Tibial nerve (tissue), 4 donors: ENCODE data around the gene FZD7. TPM values are rescaled to one million over a fixed set of nuclear protein-coding genes. Genes with fewer than 3 reads are reported as not detected.

Experiments
- DNase-seq, 2 donors: peaks; one replicate each; pipeline ENCODE4 v3.0.0-alpha.2; 2019; ENCODE audit warnings: low spot score in 2 of 2
- H3K27ac ChIP-seq, 4 donors: fragments of 200-600 bp; sonication (generic) in 3 of 4; one replicate each; pipeline ENCODE4 v1.5.1; 2017 to 2019; ENCODE audit warnings: mild to moderate bottlenecking in 1 of 4
- H3K27me3 ChIP-seq, 2 donors: fragments of 200-600 bp; sonication (generic) in 1 of 2; one replicate each; pipeline versions ENCODE4 v1.5.1 to v1.6.0; 2017 to 2019
- H3K36me3 ChIP-seq, 3 donors: fragments of 200-600 bp; sonication (generic); one replicate each; pipeline ENCODE4 v1.5.1; 2018 to 2019
- H3K4me1 ChIP-seq, 4 donors: fragments of 200-600 bp; sonication (generic) in 3 of 4; one replicate each; pipeline ENCODE4 v1.5.1; 2017 to 2019
- H3K4me3 ChIP-seq, 4 donors: fragments of 200-600 bp; sonication (generic) in 3 of 4; one replicate each; pipeline ENCODE4 v1.5.1; 2017 to 2019; ENCODE audit warnings: mild to moderate bottlenecking in 1 of 4, moderate library complexity in 1 of 4
- H3K9me3 ChIP-seq, 4 donors: fragments of 200-600 bp; sonication (generic) in 3 of 4; one replicate each; pipeline ENCODE4 v1.5.1; 2017 to 2019
- EP300 ChIP-seq, 2 donors: sonication (generic); formaldehyde crosslinking; IDR thresholded peaks; one replicate each; pipeline ENCODE4 v1.6.1; 2017; ENCODE audit warnings: antibody characterized with exemption in 2 of 2, mild to moderate bottlenecking in 1 of 2
- POLR2A ChIP-seq, 2 donors: fragments of 450-650 bp; IDR thresholded peaks; one replicate each; pipeline ENCODE4 v1.6.1; 2017; ENCODE audit warnings: antibody characterized with exemption in 2 of 2, mild to moderate bottlenecking in 2 of 2, moderate library complexity in 2 of 2
- WGBS, 2 donors: methylation state at CpG; one replicate each; pipeline ENCODE4 v1.1.5; 2018; 5-methylcytosine and 5-hydroxymethylcytosine counted together
- total RNA-seq, 4 donors: library from RNA; depleted of rRNA; stranded (reverse); fragments of >200 nt; gene quantifications; one replicate each; pipeline ENCODE4 v1.1.0, GENCODE V29; 2016
- TF ChIP-seq, protein P1 (sequence below), 5 experiments: fragments of 200-600 bp in 3 of 5; fragments of 450-650 bp in 2 of 5; sonication (generic) in 3 of 5; IDR thresholded peaks; one replicate each; pipeline ENCODE4 v1.5.1; 2016 to 2019; ENCODE audit warnings: antibody characterized with exemption in 5 of 5, mild to moderate bottlenecking in 3 of 5, moderate library complexity in 2 of 5

FZD7 gene
- total RNA-seq, result 10 to 100 TPM in 2 of 4 donors, 1 to 10 TPM in 2; 7.2 to 14.2 (median 11.1) TPM

DNA sequence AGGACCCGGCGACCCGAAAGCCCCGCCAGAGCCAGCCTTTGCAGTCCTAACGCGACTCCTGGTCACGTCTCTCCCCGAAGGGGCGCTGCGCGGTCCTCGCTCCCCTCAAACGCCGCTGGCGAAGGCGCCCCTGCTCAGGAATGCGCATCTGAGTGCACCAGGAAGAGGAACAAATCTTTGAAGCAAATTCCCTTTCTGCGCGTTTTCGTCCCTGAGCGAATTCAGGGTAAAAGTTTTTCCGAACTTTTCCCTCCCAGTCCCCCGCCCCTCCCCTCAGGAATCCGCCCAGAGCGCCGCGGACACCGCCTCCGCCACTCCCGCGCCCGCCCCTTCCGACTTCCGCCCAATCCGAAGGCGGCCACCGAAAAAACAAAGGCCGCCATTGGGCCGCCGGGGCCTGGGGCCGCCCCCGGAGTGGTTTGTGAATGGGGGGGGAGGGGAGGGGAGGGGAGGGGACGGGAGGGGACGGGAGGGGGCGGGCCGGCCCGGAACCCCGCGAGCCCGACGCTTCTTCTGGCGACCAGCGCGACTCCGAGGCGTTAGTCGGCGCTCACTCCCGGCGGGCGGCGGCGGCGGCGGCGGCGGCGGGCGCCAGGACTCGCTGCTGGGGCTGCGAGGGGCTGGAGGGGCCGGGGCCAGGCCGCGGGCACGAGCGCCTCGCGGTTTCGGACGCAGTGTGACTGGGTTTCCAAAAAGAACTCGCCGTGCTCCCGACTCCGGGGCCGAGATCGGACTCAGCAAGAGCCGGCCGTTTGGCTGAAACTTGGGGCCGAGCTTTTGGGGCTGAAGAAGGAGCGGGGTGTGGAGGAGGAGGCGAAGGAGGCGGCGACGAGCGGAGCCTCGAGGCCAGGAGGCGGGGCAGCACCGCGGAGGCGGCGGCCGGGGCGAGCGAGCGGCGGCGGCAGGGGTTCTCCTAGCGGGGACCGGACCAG is at the start of gene FZD7:
Gene FZD7 (plus strand): TSS at position 539 of the 932 bp plus-strand sequence. CDS start 793 bp downstream, outside the sequence.
- peaks cover 0 to 65% (median 14%) of the 10 kb centered on the region in 4 donors for H3K4me1 ChIP-seq
- H3K27me3 ChIP-seq, result peaks cover 0 to 3% of the 10 kb centered on the region in 2 donors
- peak; percentile 82 to 85 for TF ChIP-seq POLR2A (IDR thresholded peaks at IDR 0.05)
- TF ChIP-seq, protein P1, sequence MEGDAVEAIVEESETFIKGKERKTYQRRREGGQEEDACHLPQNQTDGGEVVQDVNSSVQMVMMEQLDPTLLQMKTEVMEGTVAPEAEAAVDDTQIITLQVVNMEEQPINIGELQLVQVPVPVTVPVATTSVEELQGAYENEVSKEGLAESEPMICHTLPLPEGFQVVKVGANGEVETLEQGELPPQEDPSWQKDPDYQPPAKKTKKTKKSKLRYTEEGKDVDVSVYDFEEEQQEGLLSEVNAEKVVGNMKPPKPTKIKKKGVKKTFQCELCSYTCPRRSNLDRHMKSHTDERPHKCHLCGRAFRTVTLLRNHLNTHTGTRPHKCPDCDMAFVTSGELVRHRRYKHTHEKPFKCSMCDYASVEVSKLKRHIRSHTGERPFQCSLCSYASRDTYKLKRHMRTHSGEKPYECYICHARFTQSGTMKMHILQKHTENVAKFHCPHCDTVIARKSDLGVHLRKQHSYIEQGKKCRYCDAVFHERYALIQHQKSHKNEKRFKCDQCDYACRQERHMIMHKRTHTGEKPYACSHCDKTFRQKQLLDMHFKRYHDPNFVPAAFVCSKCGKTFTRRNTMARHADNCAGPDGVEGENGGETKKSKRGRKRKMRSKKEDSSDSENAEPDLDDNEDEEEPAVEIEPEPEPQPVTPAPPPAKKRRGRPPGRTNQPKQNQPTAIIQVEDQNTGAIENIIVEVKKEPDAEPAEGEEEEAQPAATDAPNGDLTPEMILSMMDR (IDR thresholded peaks at IDR 0.05), result peak in 2 of 5 experiments; percentile 18 to 31
- TF ChIP-seq EP300 (IDR thresholded peaks at IDR 0.05), result peak in 1 of 2 donors; percentile 80
- peak within 1 kb of the TSS; percentile 84 to 99 (median 94) for H3K27ac ChIP-seq
- WGBS, 2 donors, result 0% methylated on average over 72 to 90 of the region's 109 CpGs
- DNase-seq, result peak; percentile 88 to 90
- H3K36me3 ChIP-seq, result peaks cover 0 to 4% (median 0%) of the 10 kb centered on the region in 3 donors
- H3K4me3 ChIP-seq, result peak within 1 kb of the TSS; percentile 64 to 88 (median 70)
- no peaks in the 10 kb centered on the region for H3K9me3 ChIP-seq

DNA sequence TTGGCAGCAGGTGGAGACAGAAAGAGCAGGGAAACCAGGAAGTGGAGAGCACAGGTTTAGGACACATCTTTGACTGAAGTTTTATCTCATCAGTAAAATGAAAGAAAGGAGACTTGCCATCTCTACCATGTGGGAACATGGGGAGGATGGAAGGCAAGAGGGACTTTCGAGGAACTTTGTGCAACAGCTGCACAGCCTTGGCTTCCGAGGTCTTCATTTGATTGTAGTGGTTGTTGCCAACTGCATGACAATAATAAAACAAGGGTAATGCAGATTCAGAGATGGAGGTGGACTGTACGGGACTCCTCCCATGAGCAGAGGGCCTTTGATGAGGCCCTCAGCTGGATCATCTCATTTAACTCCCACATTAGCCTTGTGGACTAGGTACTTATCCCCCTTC is 49.3 kb upstream of the FZD7 start:
- Histone ChIP-seq H3K9me3 (no peaks in the 10 kb centered on the region), H3K27ac (peak overlapping the region in 1 of 4 donors; percentile 57), H3K36me3 (no peaks in the 10 kb centered on the region), H3K4me3 (no peak overlapping the region), H3K4me1 (peaks cover 0 to 24% (median 4%) of the 10 kb centered on the region in 4 donors), H3K27me3 (no peaks in the 10 kb centered on the region)
- TF ChIP-seq EP300 (IDR thresholded peaks at IDR 0.05) (no peak), POLR2A (IDR thresholded peaks at IDR 0.05) (no peak)
- TF ChIP-seq, protein P1 (IDR thresholded peaks at IDR 0.05), result no peak
- 88 to 90% methylated on average over 3 of the region's 3 CpGs for WGBS, 2 donors
- DNase-seq, result no peak

DNA sequence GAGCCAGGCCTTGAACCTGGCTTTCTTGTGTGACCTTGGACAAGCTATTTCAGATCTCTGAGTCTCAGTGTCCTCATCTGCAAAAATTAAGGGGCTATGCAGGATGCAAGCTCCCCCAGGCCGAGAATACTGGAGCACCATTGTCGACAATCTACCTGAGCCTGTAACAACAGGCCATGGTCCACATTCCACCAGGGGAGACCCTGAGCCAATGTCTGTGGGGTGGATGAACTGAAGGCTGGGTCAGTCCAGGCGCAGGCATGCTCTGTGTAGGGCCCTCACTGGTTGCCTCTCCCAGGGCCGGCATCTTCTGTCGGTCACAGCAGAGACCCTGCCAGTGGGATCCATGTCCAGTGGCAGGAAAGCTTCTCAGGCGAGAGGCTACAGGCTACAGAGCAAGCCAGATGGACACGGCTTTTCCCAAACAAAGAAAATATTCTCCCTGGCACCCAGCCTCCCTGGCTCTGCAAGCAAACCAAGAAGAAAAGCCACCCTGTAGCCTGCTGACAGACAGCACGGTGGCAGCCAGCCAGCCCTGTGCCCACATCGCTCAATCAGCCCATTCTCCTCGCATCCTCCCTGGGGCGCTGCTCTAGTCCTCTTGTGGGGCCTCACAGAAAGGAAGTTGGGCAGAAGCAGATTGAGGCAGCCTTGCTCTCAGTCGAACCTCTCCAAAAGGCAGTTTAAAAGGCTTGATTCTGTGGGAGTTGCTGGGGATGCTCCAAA is 48.7 kb upstream of the FZD7 start:
- Histone ChIP-seq H3K36me3 (no peaks in the 10 kb centered on the region), H3K4me3 (no peak overlapping the region), H3K27me3 (no peaks in the 10 kb centered on the region), H3K9me3 (no peaks in the 10 kb centered on the region), H3K4me1 (peaks cover 0 to 24% (median 4%) of the 10 kb centered on the region in 4 donors), H3K27ac (peak overlapping the region in 2 of 4 donors; percentile 57)
- TF ChIP-seq EP300 (IDR thresholded peaks at IDR 0.05), result peak in 1 of 2 donors; percentile 29
- TF ChIP-seq POLR2A (IDR thresholded peaks at IDR 0.05), result no peak
- TF ChIP-seq, protein P1 (IDR thresholded peaks at IDR 0.05), result peak in 2 of 5 experiments; percentile 9 to 24
- DNase-seq, result peak; percentile 15 to 48
- WGBS, 2 donors, result 46 to 53% methylated on average over 10 to 12 of the region's 12 CpGs

DNA sequence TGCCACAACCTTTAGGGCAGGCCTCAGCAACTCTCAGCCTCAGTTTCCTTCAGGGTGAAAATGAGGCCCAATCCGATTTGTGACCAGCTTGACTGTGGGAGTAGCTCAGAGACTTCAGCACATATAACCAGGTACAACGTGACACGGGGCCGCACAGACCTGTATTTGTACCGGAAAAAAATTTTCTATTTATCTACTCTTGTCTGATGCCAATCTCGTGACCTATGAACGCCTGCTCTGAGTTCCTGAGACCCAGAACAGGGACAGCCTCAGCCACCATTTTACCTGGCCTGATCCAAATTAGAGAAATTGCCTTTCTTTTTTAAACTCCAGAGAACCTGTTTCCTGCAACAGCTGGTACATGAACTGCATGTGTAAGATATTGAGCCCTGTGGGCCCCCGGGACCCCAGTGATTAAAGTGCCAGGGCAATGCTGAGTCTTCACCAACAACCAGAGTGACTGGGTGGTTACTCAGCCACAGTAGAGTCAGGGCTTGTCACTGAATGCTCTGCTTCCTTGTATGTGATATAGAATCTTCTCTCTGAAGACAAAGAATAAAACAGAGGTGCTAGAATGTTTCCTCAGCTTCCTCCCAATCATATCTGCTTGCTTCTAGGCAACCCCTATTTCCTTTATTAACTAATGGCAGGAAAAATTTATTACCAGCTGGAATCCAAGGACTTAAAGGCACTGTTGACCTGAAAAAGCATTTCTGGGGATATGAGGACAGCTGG is 47.8 kb upstream of the FZD7 start:
- Histone ChIP-seq H3K4me1 (peaks cover 0 to 24% (median 4%) of the 10 kb centered on the region in 4 donors), H3K36me3 (no peaks in the 10 kb centered on the region), H3K27ac (peak overlapping the region in 2 of 4 donors; percentile 57), H3K27me3 (no peaks in the 10 kb centered on the region), H3K4me3 (no peak overlapping the region), H3K9me3 (no peaks in the 10 kb centered on the region)
- 90 to 92% methylated on average over 8 of the region's 8 CpGs for WGBS, 2 donors
- no peak for DNase-seq
- TF ChIP-seq, protein P1 (IDR thresholded peaks at IDR 0.05), result no peak
- TF ChIP-seq EP300 (IDR thresholded peaks at IDR 0.05) (no peak), POLR2A (IDR thresholded peaks at IDR 0.05) (no peak)
